IPS-18a (cell line): ENCODE data around the gene PALLD.

Experiments used
- H3K27ac ChIP-seq: one replicate; pipeline ENCODE4 v1.5.1; 2013; ENCODE audit warnings: low read length
- H3K27me3 ChIP-seq: one replicate; pipeline ENCODE4 v1.6.1; 2013; ENCODE audit warnings: mild to moderate bottlenecking, low read length; ENCODE audit not compliant: control insufficient read depth, insufficient read depth
- H3K36me3 ChIP-seq: one replicate; pipeline ENCODE4 v1.6.1; 2013; ENCODE audit warnings: low read depth, low read length; ENCODE audit not compliant: control insufficient read depth
- H3K4me1 ChIP-seq: one replicate; pipeline ENCODE4 v1.6.1; 2013; ENCODE audit warnings: low read depth, low read length; ENCODE audit not compliant: control insufficient read depth
- H3K4me3 ChIP-seq: one replicate; pipeline ENCODE4 v1.5.1; 2013; ENCODE audit warnings: low read length
- H3K9ac ChIP-seq: one replicate; pipeline ENCODE4 v1.6.1; 2013; ENCODE audit warnings: mild to moderate bottlenecking, low read length, moderate library complexity
- H3K9me3 ChIP-seq: one replicate; pipeline ENCODE4 v1.6.1; 2013; ENCODE audit warnings: low read depth, low read length; ENCODE audit not compliant: control insufficient read depth

The PALLD gene

GRCh38 chr4:168566726-168567125, 69.9 kb downstream of the PALLD start:
- H3K27ac ChIP-seq = no peak overlapping the region
- H3K9ac ChIP-seq = no peak overlapping the region
- peaks cover 6% of the 10 kb centered on the region for H3K4me1 ChIP-seq
- H3K27me3 ChIP-seq = no peaks in the 10 kb centered on the region
- H3K9me3 ChIP-seq = no peaks in the 10 kb centered on the region
- H3K36me3 ChIP-seq = no peaks in the 10 kb centered on the region
- H3K4me3 ChIP-seq = no peak overlapping the region

DNA sequence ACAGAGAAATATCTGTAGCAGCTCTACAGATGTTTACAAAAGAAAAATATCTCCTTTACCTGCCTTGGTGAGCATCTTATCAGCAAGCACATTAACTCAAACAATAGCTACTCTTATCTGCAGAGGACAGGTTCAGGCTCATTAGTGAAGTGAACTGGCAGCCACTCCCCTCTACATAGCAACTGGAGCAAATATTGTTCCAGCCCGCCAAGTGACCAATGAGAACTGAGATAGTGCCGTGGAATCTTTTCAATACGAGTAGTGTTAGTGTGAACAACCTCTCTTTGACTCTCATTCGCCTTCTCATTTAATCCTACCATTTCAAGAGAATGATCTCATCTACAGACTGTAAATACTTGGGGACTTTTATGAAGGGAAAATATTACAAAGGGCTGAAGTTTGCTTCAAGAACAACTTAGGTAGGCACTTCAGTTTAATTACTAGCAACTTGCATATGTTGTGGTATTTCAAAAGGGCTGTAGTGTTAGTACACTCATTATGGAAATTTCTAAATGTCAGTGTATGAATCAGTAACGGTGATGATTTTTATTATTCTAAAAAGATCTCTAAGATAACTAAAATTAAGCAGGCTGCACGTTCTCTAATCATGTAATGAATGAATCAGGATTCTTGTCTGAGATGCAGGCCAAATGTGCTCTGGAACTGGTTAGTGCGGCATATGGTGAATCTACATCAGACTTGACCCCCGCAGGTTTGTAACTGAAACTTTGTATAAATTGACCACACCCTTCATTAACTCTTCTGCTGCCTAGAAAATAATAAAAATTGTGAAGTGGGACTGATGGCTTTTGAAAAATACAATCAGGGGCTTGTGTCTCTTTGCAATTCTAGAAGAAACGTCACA, 72.4 kb downstream of the PALLD start:
- Histone ChIP-seq H3K9ac (no peak overlapping the region), H3K9me3 (no peaks in the 10 kb centered on the region), H3K4me1 (peaks cover under 1% of the 10 kb centered on the region), H3K36me3 (no peaks in the 10 kb centered on the region), H3K27me3 (no peaks in the 10 kb centered on the region), H3K4me3 (no peak overlapping the region), H3K27ac (no peak overlapping the region)

DNA sequence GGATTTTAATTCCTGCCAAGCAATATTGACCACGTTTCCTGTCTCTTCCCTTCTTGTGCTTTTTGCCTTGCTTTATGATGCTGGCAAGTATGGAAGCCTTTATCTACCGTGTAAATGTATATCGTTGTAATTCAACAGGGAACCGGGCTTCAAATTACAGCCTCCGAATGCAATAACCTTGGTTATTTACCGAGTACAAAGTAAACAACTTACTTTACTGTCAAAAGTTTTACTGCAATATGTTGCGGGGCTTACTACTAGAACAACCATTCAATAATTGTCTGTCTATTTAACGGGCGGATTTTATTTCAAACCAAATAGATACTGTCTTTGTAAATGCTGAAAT, 73.1 kb downstream of the PALLD start:
- no peak overlapping the region for H3K27ac ChIP-seq
- H3K9me3 ChIP-seq = no peaks in the 10 kb centered on the region
- no peaks in the 10 kb centered on the region for H3K27me3 ChIP-seq
- no peaks in the 10 kb centered on the region for H3K4me1 ChIP-seq
- H3K4me3 ChIP-seq = no peak overlapping the region
- no peaks in the 10 kb centered on the region for H3K36me3 ChIP-seq
- no peak overlapping the region for H3K9ac ChIP-seq

DNA sequence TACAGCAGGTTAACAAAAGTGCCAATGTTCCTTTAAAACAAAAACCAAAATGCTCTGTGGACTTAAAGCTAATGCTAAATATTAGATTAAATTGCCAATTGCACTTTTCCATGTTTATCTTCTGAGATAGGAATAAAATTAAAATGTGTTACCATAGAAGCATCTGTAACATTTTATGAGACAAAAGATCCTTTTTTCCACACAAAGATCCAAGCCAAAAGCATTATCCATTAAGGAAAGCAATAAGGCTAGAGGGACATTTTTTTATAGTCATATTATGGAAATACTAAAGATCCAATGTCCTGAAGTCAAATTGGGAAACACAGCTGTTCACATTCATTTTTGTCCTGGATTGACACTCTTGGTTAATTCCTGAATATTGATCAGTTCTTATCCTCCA, 73.6 kb downstream of the PALLD start:
- Histone ChIP-seq H3K27ac (no peak overlapping the region), H3K9ac (no peak overlapping the region), H3K9me3 (no peaks in the 10 kb centered on the region), H3K4me1 (no peaks in the 10 kb centered on the region), H3K4me3 (no peak overlapping the region), H3K27me3 (no peaks in the 10 kb centered on the region), H3K36me3 (no peaks in the 10 kb centered on the region)

DNA sequence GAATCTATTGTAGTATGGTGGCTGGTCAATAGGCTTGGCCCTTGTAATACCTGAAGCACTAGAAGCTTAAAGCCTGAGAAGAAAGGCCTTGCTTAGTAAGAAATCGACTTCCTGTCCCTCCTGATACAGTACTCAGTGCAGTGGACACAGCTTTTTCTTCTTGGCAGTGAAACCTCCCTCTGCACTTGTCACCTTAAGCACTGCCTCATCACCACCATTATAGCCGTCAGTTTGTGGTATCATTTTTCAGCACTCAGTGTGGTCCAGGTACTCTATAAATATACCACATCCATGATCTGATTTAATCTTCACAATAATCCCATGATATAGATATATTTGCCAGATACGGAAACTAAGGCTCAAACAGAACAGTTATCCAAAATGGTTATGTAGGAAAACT, 75.2 kb downstream of the PALLD start:
- Histone ChIP-seq H3K4me3 (no peak overlapping the region), H3K27ac (no peak overlapping the region), H3K36me3 (no peaks in the 10 kb centered on the region), H3K27me3 (no peaks in the 10 kb centered on the region), H3K4me1 (no peaks in the 10 kb centered on the region), H3K9ac (no peak overlapping the region), H3K9me3 (no peaks in the 10 kb centered on the region)

DNA sequence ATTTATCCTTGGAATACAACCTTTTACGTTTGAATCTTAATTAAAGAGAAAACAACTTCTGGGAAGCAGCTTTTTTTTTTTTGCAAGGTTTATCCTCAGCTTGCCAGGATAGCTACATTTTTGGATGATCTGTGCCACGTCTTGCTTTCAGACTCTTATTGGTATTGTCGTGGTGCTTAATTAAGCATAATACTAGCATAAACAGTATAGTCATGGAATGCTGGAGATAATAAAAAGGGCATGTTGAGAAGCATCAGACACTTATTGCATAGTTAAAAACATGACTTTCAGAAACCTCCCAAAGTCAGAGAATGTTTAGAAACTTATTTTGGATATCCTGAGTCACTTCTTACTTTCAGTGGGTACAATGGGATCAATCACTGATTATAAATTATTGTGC, 77.0 kb downstream of the PALLD start:
- no peaks in the 10 kb centered on the region for H3K4me1 ChIP-seq
- no peak overlapping the region for H3K27ac ChIP-seq
- no peaks in the 10 kb centered on the region for H3K9me3 ChIP-seq
- H3K9ac ChIP-seq = no peak overlapping the region
- no peaks in the 10 kb centered on the region for H3K27me3 ChIP-seq
- H3K36me3 ChIP-seq = no peaks in the 10 kb centered on the region
- no peak overlapping the region for H3K4me3 ChIP-seq

- Histone ChIP-seq H3K4me3 (no peak overlapping the region), H3K9ac (no peak overlapping the region), H3K4me1 (no peaks in the 10 kb centered on the region), H3K27ac (no peak overlapping the region), H3K27me3 (no peaks in the 10 kb centered on the region), H3K9me3 (no peaks in the 10 kb centered on the region), H3K36me3 (no peaks in the 10 kb centered on the region)
Measured at GRCh38 chr4:168574581-168575295, 77.9 kb downstream of the PALLD start.

GRCh38 chr4:168575473-168575872, 78.6 kb downstream of the PALLD start:
- no peaks in the 10 kb centered on the region for H3K4me1 ChIP-seq

GRCh38 chr4:168577624-168578023, 80.8 kb downstream of the PALLD start:
- Histone ChIP-seq H3K9ac (no peak overlapping the region), H3K9me3 (no peaks in the 10 kb centered on the region), H3K36me3 (no peaks in the 10 kb centered on the region), H3K4me1 (no peaks in the 10 kb centered on the region), H3K27me3 (no peaks in the 10 kb centered on the region), H3K4me3 (no peak overlapping the region), H3K27ac (no peak overlapping the region)

More at GRCh38 chr4:168575473-168575872, 78.6 kb downstream of the PALLD start:
- H3K27me3 ChIP-seq = no peaks in the 10 kb centered on the region
- no peaks in the 10 kb centered on the region for H3K36me3 ChIP-seq
- no peak overlapping the region for H3K27ac ChIP-seq
- no peak overlapping the region for H3K4me3 ChIP-seq
- H3K9me3 ChIP-seq = no peaks in the 10 kb centered on the region
- no peak overlapping the region for H3K9ac ChIP-seq

GRCh38 chr4:168580228-168580627, 83.4 kb downstream of the PALLD start:
- Histone ChIP-seq H3K9ac (no peak overlapping the region), H3K4me3 (no peak overlapping the region), H3K4me1 (no peaks in the 10 kb centered on the region), H3K9me3 (no peaks in the 10 kb centered on the region), H3K27ac (no peak overlapping the region), H3K27me3 (no peaks in the 10 kb centered on the region), H3K36me3 (no peaks in the 10 kb centered on the region)

- H3K27me3 ChIP-seq = no peaks in the 10 kb centered on the region
- H3K9ac ChIP-seq = no peak overlapping the region
- H3K4me3 ChIP-seq = no peak overlapping the region
- no peaks in the 10 kb centered on the region for H3K9me3 ChIP-seq
- no peaks in the 10 kb centered on the region for H3K4me1 ChIP-seq
- H3K36me3 ChIP-seq = no peaks in the 10 kb centered on the region
- no peak overlapping the region for H3K27ac ChIP-seq
Measured at GRCh38 chr4:168584321-168584771, 87.5 kb downstream of the PALLD start.
